Endothelial cell (in vitro differentiated cells): Measurements from ENCODE around the gene PKIB. TPM values are rescaled to one million over a fixed set of nuclear protein-coding genes. Genes with fewer than 3 reads are reported as not detected.

ENCODE experiments used
- DNase-seq: peaks from one replicate; pipeline ENCODE4 v3.0.0; 2021; ENCODE audit warnings: low spot score
- H3K27ac Mint-ChIP-seq: one replicate; pipeline ENCODE4 v1.8.0; 2021; ENCODE audit warnings: mixed read lengths, inconsistent platforms; ENCODE audit not compliant: unreplicated experiment
- H3K27me3 Mint-ChIP-seq: one replicate; pipeline ENCODE4 v1.8.0; 2021; ENCODE audit warnings: mild to moderate bottlenecking, moderate library complexity, mixed read lengths, inconsistent platforms; ENCODE audit not compliant: unreplicated experiment
- H3K36me3 Mint-ChIP-seq: one replicate; pipeline ENCODE4 v1.8.0; 2021; ENCODE audit warnings: mild to moderate bottlenecking, low read depth, mixed read lengths, inconsistent platforms; ENCODE audit not compliant: unreplicated experiment
- H3K4me1 Mint-ChIP-seq: one replicate; pipeline ENCODE4 v1.8.0; 2021; ENCODE audit warnings: mild to moderate bottlenecking, mixed read lengths, inconsistent platforms; ENCODE audit not compliant: unreplicated experiment
- H3K4me3 Mint-ChIP-seq: one replicate; pipeline ENCODE4 v1.8.0; 2021; ENCODE audit warnings: mild to moderate bottlenecking, mixed read lengths, inconsistent platforms; ENCODE audit not compliant: unreplicated experiment
- H3K9me3 Mint-ChIP-seq: one replicate; pipeline ENCODE4 v1.8.0; 2021; ENCODE audit warnings: mixed read lengths, inconsistent platforms; ENCODE audit not compliant: unreplicated experiment
- total RNA-seq: library from RNA; stranded (reverse); fragmentation: NEBNext Ultra II Directional; extraction: Animal tissue kit (Norgen Biotek cat#: 25700); gene quantifications from one replicate; pipeline ENCODE4 v1.2.1, GENCODE V29; 2021; ENCODE audit not compliant: unreplicated experiment
- TF ChIP-seq, protein P1 (sequence below): fragments of 200-600 bp; sonication (generic); IDR thresholded peaks from one replicate; pipeline ENCODE4 v1.5.0; 2021; ENCODE audit warnings: antibody characterized with exemption; ENCODE audit not compliant: unreplicated experiment

PKIB gene
- total RNA-seq, 1 donor from 2014 or later, result 38.5 TPM

- Mint-ChIP-seq H3K4me3 (no peak overlapping the region), H3K4me1 (peaks cover 10% of the 10 kb centered on the region), H3K9me3 (no peaks in the 10 kb centered on the region), H3K36me3 (peaks cover 5% of the 10 kb centered on the region), H3K27me3 (peaks cover 2% of the 10 kb centered on the region), H3K27ac (no peak overlapping the region)
- no peak for DNase-seq
- TF ChIP-seq, protein P1, sequence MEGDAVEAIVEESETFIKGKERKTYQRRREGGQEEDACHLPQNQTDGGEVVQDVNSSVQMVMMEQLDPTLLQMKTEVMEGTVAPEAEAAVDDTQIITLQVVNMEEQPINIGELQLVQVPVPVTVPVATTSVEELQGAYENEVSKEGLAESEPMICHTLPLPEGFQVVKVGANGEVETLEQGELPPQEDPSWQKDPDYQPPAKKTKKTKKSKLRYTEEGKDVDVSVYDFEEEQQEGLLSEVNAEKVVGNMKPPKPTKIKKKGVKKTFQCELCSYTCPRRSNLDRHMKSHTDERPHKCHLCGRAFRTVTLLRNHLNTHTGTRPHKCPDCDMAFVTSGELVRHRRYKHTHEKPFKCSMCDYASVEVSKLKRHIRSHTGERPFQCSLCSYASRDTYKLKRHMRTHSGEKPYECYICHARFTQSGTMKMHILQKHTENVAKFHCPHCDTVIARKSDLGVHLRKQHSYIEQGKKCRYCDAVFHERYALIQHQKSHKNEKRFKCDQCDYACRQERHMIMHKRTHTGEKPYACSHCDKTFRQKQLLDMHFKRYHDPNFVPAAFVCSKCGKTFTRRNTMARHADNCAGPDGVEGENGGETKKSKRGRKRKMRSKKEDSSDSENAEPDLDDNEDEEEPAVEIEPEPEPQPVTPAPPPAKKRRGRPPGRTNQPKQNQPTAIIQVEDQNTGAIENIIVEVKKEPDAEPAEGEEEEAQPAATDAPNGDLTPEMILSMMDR, result no peak
Observed at GRCh38 chr6:122650403-122650802, 40.2 kb downstream of the PKIB start.

DNA sequence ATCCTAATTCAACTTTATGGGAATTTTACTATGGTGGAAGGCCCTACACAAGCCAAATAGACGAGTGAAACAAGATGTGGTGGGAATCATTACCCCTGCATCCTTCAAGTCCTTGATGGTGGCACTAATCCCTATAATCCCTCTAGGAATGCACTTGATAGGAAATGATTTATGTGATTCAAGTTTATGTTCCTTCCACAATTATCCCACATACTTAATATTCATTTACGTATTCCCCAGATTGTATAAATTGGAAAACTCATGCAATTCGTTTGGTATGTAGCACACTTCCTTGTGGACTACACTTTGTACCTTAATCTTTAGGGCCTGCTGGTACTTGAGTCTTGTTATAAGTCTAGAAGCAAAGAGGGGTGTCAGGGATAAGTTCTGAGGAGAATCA lies 40.8 kb downstream of the PKIB start:
- H3K4me3 Mint-ChIP-seq, result no peak overlapping the region
- peaks cover 10% of the 10 kb centered on the region for H3K4me1 Mint-ChIP-seq
- peaks cover 5% of the 10 kb centered on the region for H3K36me3 Mint-ChIP-seq
- no peaks in the 10 kb centered on the region for H3K9me3 Mint-ChIP-seq
- H3K27me3 Mint-ChIP-seq, result peaks cover 2% of the 10 kb centered on the region
- TF ChIP-seq, protein P1, result no peak
- no peak for DNase-seq
- H3K27ac Mint-ChIP-seq, result no peak overlapping the region

GRCh38 chr6:122651604-122652003 lies 41.4 kb downstream of the PKIB start:
- TF ChIP-seq, protein P1, result no peak
- peaks cover 5% of the 10 kb centered on the region for H3K36me3 Mint-ChIP-seq
- peaks cover 2% of the 10 kb centered on the region for H3K27me3 Mint-ChIP-seq
- H3K4me1 Mint-ChIP-seq, result peaks cover 10% of the 10 kb centered on the region
- H3K27ac Mint-ChIP-seq, result no peak overlapping the region
- DNase-seq, result no peak
- H3K4me3 Mint-ChIP-seq, result no peak overlapping the region
- H3K9me3 Mint-ChIP-seq, result no peaks in the 10 kb centered on the region

DNA sequence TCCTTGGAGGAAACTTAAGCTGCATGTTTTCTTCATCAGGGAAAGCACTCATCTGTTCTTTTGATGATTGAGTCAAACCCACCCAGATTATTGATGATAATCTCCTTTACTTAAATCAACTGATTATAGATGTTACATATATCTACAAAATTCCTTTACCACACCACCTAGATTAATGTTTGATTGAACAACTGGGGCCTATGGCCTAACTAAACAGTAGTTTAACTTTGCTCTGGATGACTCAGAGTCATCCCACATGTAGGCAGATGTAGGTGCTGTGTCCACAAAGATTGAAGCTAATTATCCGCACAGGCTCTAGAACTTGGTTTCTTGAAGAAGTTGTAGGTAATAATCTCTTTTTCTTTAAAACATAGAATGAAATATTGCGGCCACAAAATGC lies 42.2 kb downstream of the PKIB start:
- Mint-ChIP-seq H3K9me3 (no peaks in the 10 kb centered on the region), H3K27me3 (peaks cover 2% of the 10 kb centered on the region), H3K4me1 (peaks cover 10% of the 10 kb centered on the region), H3K36me3 (peaks cover 5% of the 10 kb centered on the region), H3K27ac (no peak overlapping the region), H3K4me3 (no peak overlapping the region)
- DNase-seq, result no peak
- TF ChIP-seq, protein P1, result no peak

GRCh38 chr6:122653094-122653493 lies 42.9 kb downstream of the PKIB start:
- H3K4me3 Mint-ChIP-seq, result no peak overlapping the region
- TF ChIP-seq, protein P1, result no peak
- H3K27ac Mint-ChIP-seq, result no peak overlapping the region
- no peak for DNase-seq
- H3K27me3 Mint-ChIP-seq, result peaks cover 2% of the 10 kb centered on the region
- no peaks in the 10 kb centered on the region for H3K9me3 Mint-ChIP-seq
- peaks cover 3% of the 10 kb centered on the region for H3K36me3 Mint-ChIP-seq
- H3K4me1 Mint-ChIP-seq, result peaks cover 10% of the 10 kb centered on the region
